Measurements from ENCODE around the gene KCNQ5.
"Not testable (repeated sequence)": the region's sequence is repeated elsewhere in the genome, so short reads cannot be mapped to it uniquely, and the experiment has no call there.

KCNQ5 gene

GRCh38 chr6:72621291-72622093 is at the start of gene KCNQ5:
KCNQ5 (plus strand) TSS chr6:72622064.
- DNase-seq, result peak; percentile 51

- no peak for DNase-seq
Observed at GRCh38 chr6:72579865-72580264, 42.0 kb upstream of the KCNQ5 start.

GRCh38 chr6:72580281-72580940 is 41.5 kb upstream of the KCNQ5 start:
- DNase-seq, result peak; percentile 88

- DNase-seq, result not testable (repeated sequence)
Observed at GRCh38 chr6:72580950-72581349, 40.9 kb upstream of the KCNQ5 start.

- DNase-seq, result no peak
Observed at GRCh38 chr6:72588155-72588554, 33.7 kb upstream of the KCNQ5 start.

- no peak for DNase-seq
Observed at GRCh38 chr6:72589096-72589495, 32.8 kb upstream of the KCNQ5 start.

GRCh38 chr6:72595812-72596211 is 26.1 kb upstream of the KCNQ5 start:
- DNase-seq, result no peak

GRCh38 chr6:72616406-72617015 is 5.4 kb upstream of the KCNQ5 start:
- peak; percentile 48 for DNase-seq

GRCh38 chr6:72617721-72618120 is 4.1 kb upstream of the KCNQ5 start:
- no peak for DNase-seq

- DNase-seq, result peak; percentile 47
Observed at GRCh38 chr6:72619883-72620696, 1.8 kb upstream of the KCNQ5 start.

GRCh38 chr6:72620871-72621290 is 983 bp upstream of the KCNQ5 start:
- no peak for DNase-seq

GRCh38 chr6:72622094-72622940 is 453 bp downstream of the KCNQ5 start:
- peak; percentile 76 for DNase-seq

- no peak for DNase-seq
Observed at GRCh38 chr6:72623808-72624207, 1.9 kb downstream of the KCNQ5 start.

GRCh38 chr6:72624557-72625160 is 2.8 kb downstream of the KCNQ5 start:
- peak; percentile 40 for DNase-seq

- no peak for DNase-seq
Observed at GRCh38 chr6:72626126-72626525, 4.3 kb downstream of the KCNQ5 start.

GRCh38 chr6:72627539-72627938 is 5.7 kb downstream of the KCNQ5 start:
- DNase-seq, result no peak

GRCh38 chr6:72631480-72631879 is 9.6 kb downstream of the KCNQ5 start:
- peak; percentile 60 for DNase-seq

GRCh38 chr6:72635636-72636035 is 13.8 kb downstream of the KCNQ5 start:
- DNase-seq, result no peak

- DNase-seq, result no peak
Observed at GRCh38 chr6:72636215-72636614, 14.4 kb downstream of the KCNQ5 start.

- DNase-seq, result no peak
Observed at GRCh38 chr6:72636786-72637185, 14.9 kb downstream of the KCNQ5 start.

- DNase-seq, result no peak
Observed at GRCh38 chr6:72639920-72640614, 18.2 kb downstream of the KCNQ5 start.
